Sigmoid colon (tissue), 7 donors: Measurements from ENCODE around the gene KMT2B. TPM values are rescaled to one million over a fixed set of nuclear protein-coding genes. Genes with fewer than 3 reads are reported as not detected.
"Not testable (repeated sequence)": the region's sequence is repeated elsewhere in the genome, so short reads cannot be mapped to it uniquely, and the experiment has no call there.

Source experiments
- DNase-seq: peaks from one replicate; pipeline ENCODE4 v3.0.0-alpha.2; 2019
- H3K27ac ChIP-seq, 4 donors: fragments of 200-600 bp; sonication (generic); one replicate each; pipeline ENCODE4 v1.5.1; 2016 to 2019; ENCODE audit warnings: mild to moderate bottlenecking in 1 of 4
- H3K27me3 ChIP-seq, 3 donors: fragments of 200-600 bp; sonication (generic); one replicate each; pipeline ENCODE4 v1.5.1; 2019; ENCODE audit warnings: mild to moderate bottlenecking in 1 of 3
- H3K36me3 ChIP-seq, 4 donors: fragments of 200-600 bp; sonication (generic); one replicate each; pipeline ENCODE4 v1.5.1; 2016 to 2019
- H3K4me1 ChIP-seq, 4 donors: fragments of 200-600 bp; sonication (generic); one replicate each; pipeline ENCODE4 v1.5.1; 2017 to 2019
- H3K4me3 ChIP-seq, 4 donors: fragments of 200-600 bp; sonication (generic); one replicate each; pipeline ENCODE4 v1.5.1; 2017 to 2019; ENCODE audit warnings: mild to moderate bottlenecking in 2 of 4, moderate library complexity in 1 of 4
- H3K9me3 ChIP-seq, 4 donors: fragments of 200-600 bp in 3 of 4; sonication (generic) in 3 of 4; one replicate each; pipeline versions ENCODE4 v1.5.1 to v1.6.1; 2013 to 2019
- CTCF ChIP-seq, 4 experiments: fragments of 450-650 bp in 3 of 4; fragments of 200-600 bp in 1 of 4; IDR thresholded peaks; one replicate each; pipeline ENCODE4 v1.5.1; 2016 to 2019; ENCODE audit warnings: antibody characterized with exemption in 4 of 4, mild to moderate bottlenecking in 3 of 4, moderate library complexity in 2 of 4
- EP300 ChIP-seq, 4 donors: sonication (generic); formaldehyde crosslinking; IDR thresholded peaks; one replicate each; pipeline ENCODE4 v1.6.1; 2017; ENCODE audit warnings: antibody characterized with exemption in 4 of 4
- POLR2A ChIP-seq, 2 donors: fragments of 450-650 bp; IDR thresholded peaks; one replicate each; pipeline ENCODE4 v1.6.1; 2016; ENCODE audit warnings: antibody characterized with exemption in 2 of 2, mild to moderate bottlenecking in 2 of 2, moderate library complexity in 2 of 2
- POLR2AphosphoS5 ChIP-seq, 4 donors: sonication (generic); formaldehyde crosslinking; IDR thresholded peaks; one replicate each; pipeline ENCODE4 v1.6.1; 2017; ENCODE audit warnings: antibody characterized with exemption in 4 of 4
- WGBS, 2 donors: extraction: QIAGEN DNeasy Blood & Tissue Kit; methylation state at CpG; one replicate each; pipeline ENCODE4 v1.1.7; 2013; 5-methylcytosine and 5-hydroxymethylcytosine counted together
- intact Hi-C: fragments of 100-400 bp; cut with DNase I; formaldehyde crosslinking; loops from one replicate; pipeline ENCODE4 v1.15.1; 2023
- polyA plus RNA-seq, 3 donors: library from polyadenylated mRNA; stranded (reverse); fragments of 200-250 nt; gene quantifications; one replicate each; pipeline ENCODE4 v1.2.3, GENCODE V29; 2013
- total RNA-seq, 4 donors: library from RNA; depleted of rRNA; stranded (reverse); fragments of >200 nt; gene quantifications; one replicate each; pipeline ENCODE4 v1.1.0, GENCODE V29; 2016
- donor health status: healthy with polysubstance abuse.
- donor health status: Bipolar disorder and iron deficiency.
- donor health status: healthy.

KMT2B gene
- total and polyA plus RNA-seq, 7 donors: 6.4 to 32.2 (median 12.3) TPM

GRCh38 chr19:35720648-35721047, 2.8 kb downstream of the KMT2B start:
- intact Hi-C loops: no loop called here
- Histone ChIP-seq H3K36me3 (peaks cover 34 to 62% (median 41%) of the 10 kb centered on the region in 4 donors), H3K9me3 (no peaks in the 10 kb centered on the region), H3K27ac (no peak overlapping the region), H3K27me3 (no peaks in the 10 kb centered on the region), H3K4me1 (peaks cover 0 to 30% (median 23%) of the 10 kb centered on the region in 4 donors), H3K4me3 (no peak overlapping the region)
- no peak for TF ChIP-seq POLR2A (IDR thresholded peaks at IDR 0.05)
- no peak for DNase-seq
- 91 to 94% methylated on average over 17 of the region's 17 CpGs for WGBS, 2 donors

GRCh38 chr19:35721374-35721773, 3.6 kb downstream of the KMT2B start:
- H3K4me1 ChIP-seq: peaks cover 0 to 23% (median 16%) of the 10 kb centered on the region in 4 donors
- peaks cover 41 to 69% (median 48%) of the 10 kb centered on the region in 4 donors for H3K36me3 ChIP-seq
- H3K27me3 ChIP-seq: no peaks in the 10 kb centered on the region
- TF ChIP-seq EP300 (IDR thresholded peaks at IDR 0.05) (no peak), CTCF (IDR thresholded peaks at IDR 0.05) (no peak), POLR2A (IDR thresholded peaks at IDR 0.05) (no peak), POLR2AphosphoS5 (IDR thresholded peaks at IDR 0.05) (no peak)
- whole genome bisulfite sequencing, 2 donors: 95 to 96% methylated on average over 16 of the region's 16 CpGs
- H3K4me3 ChIP-seq: no peak overlapping the region
- no peak for DNase-seq
- H3K9me3 ChIP-seq: no peaks in the 10 kb centered on the region
- no peak overlapping the region for H3K27ac ChIP-seq
- intact Hi-C loops: no loop called here

GRCh38 chr19:35722461-35722860, 4.7 kb downstream of the KMT2B start:
- WGBS, 2 donors: 95 to 96% methylated on average over 14 of the region's 14 CpGs
- no peaks in the 10 kb centered on the region for H3K27me3 ChIP-seq
- H3K4me3 ChIP-seq: no peak overlapping the region
- H3K36me3 ChIP-seq: peaks cover 50 to 80% (median 58%) of the 10 kb centered on the region in 4 donors
- intact Hi-C loops: no loop called here
- TF ChIP-seq POLR2AphosphoS5 (IDR thresholded peaks at IDR 0.05): no peak
- no peak for TF ChIP-seq POLR2A (IDR thresholded peaks at IDR 0.05)
- TF ChIP-seq CTCF (IDR thresholded peaks at IDR 0.05): no peak
- TF ChIP-seq EP300 (IDR thresholded peaks at IDR 0.05): no peak
- H3K4me1 ChIP-seq: peaks cover 0 to 19% (median 15%) of the 10 kb centered on the region in 4 donors
- no peak for DNase-seq
- no peaks in the 10 kb centered on the region for H3K9me3 ChIP-seq
- H3K27ac ChIP-seq: no peak overlapping the region

GRCh38 chr19:35722897-35723296, 5.1 kb downstream of the KMT2B start:
- TF ChIP-seq POLR2AphosphoS5 (IDR thresholded peaks at IDR 0.05) (no peak), POLR2A (IDR thresholded peaks at IDR 0.05) (no peak), CTCF (IDR thresholded peaks at IDR 0.05) (no peak), EP300 (IDR thresholded peaks at IDR 0.05) (no peak)
- WGBS, 2 donors: 95 to 96% methylated on average over 16 of the region's 16 CpGs
- no peaks in the 10 kb centered on the region for H3K27me3 ChIP-seq
- H3K36me3 ChIP-seq: peaks cover 54 to 85% (median 62%) of the 10 kb centered on the region in 4 donors
- H3K4me3 ChIP-seq: no peak overlapping the region
- H3K9me3 ChIP-seq: no peaks in the 10 kb centered on the region
- intact Hi-C loops: no loop called here
- peaks cover 0 to 19% (median 15%) of the 10 kb centered on the region in 4 donors for H3K4me1 ChIP-seq
- no peak for DNase-seq
- no peak overlapping the region for H3K27ac ChIP-seq

- Histone ChIP-seq H3K27me3 (no peaks in the 10 kb centered on the region), H3K27ac (no peak overlapping the region), H3K9me3 (no peaks in the 10 kb centered on the region), H3K36me3 (peaks cover 57 to 92% (median 70%) of the 10 kb centered on the region in 4 donors), H3K4me1 (peaks cover 0 to 15% (median 13%) of the 10 kb centered on the region in 4 donors), H3K4me3 (no peak overlapping the region)
- no peak for DNase-seq
- WGBS, 2 donors: 96 to 97% methylated on average over 24 of the region's 24 CpGs
- intact Hi-C loops: no loop called here
- TF ChIP-seq POLR2A (IDR thresholded peaks at IDR 0.05) (no peak), EP300 (IDR thresholded peaks at IDR 0.05) (no peak), POLR2AphosphoS5 (IDR thresholded peaks at IDR 0.05) (no peak), CTCF (IDR thresholded peaks at IDR 0.05) (no peak)
Observed at GRCh38 chr19:35723671-35724070, 5.9 kb downstream of the KMT2B start.

GRCh38 chr19:35724132-35724531, 6.3 kb downstream of the KMT2B start:
- WGBS, 2 donors: 96% methylated on average over 7 of the region's 7 CpGs
- intact Hi-C loops, H3K4me3 ChIP-seq, H3K27me3 ChIP-seq, H3K4me1 ChIP-seq, H3K9me3 ChIP-seq, H3K27ac ChIP-seq, DNase-seq: not testable (repeated sequence)
- H3K36me3 ChIP-seq: peaks cover 57 to 97% (median 74%) of the 10 kb centered on the region in 4 donors
